GM11168 (cell line): Measurements from ENCODE around the gene RWDD1.
"Not testable (repeated sequence)": the region's sequence is repeated elsewhere in the genome, so short reads cannot be mapped to it uniquely, and the experiment has no call there.

Experiments used
- in situ Hi-C: fragments of 300-500 bp; cut with MboI; formaldehyde crosslinking; loops from one replicate; pipeline ENCODE4 v1.12.0; 2022; ENCODE audit warnings: low sequenced_read_pairs; ENCODE audit not compliant: unreplicated experiment

The RWDD1 gene

DNA sequence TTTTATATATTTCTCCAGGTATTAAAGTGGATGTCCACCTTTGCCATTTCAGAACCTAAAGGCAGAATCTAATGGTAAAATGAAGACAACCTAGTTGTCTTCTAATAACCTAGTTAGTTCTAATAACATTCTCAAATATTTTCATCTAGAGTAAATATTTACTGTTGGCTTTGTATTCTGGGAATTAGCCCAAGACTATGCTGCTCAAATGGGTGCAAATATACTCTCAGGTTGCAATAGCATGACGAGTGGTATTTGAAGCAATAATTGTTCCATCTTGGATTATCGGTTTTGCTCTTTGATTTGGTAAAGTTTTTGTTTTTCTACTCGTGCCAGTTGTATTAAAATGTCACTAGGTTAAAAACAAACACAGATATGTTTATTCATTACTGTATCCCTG is 23.9 kb downstream of the RWDD1 start:
- in situ Hi-C loops, result no loop called here

DNA sequence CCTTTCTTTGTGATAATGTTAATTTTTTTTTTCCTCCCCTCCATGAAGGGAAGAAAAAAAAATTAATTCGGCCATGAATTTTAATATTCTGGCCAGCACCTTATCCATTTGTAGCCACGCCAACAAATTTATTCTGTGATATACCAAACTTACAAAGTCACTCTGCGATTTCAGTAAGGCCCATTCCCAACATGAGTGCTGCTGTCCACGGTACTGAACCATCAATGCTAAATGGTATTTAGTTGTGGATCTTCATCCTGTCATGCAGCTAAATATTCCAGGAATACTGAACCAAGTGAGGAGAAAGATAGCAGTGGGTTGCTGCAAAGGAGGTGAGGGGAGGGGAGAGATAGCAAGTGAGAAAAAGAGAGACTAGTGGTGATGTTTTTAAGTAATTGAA is 25.5 kb downstream of the RWDD1 start:
- in situ Hi-C loops, result no loop called here

DNA sequence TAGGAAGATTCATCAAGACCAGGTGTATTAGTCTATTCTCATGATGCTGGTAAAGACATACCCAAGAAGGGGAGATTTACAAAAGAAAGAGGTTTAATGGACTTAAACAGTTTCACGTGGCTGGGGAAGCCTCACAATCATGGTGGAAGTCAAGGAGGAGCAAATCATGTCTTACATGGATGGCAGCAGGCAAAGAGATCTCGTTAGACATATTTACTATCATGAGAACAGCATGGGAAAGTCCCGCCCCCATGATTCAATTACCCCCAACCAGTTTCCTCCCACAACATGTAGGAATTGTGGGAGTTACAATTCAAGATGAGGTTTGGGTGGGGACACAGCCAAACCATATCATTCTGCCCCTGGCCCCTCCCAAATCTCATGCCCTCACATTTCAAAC is 32.6 kb downstream of the RWDD1 start:
- in situ Hi-C loops, result not testable (repeated sequence)

DNA sequence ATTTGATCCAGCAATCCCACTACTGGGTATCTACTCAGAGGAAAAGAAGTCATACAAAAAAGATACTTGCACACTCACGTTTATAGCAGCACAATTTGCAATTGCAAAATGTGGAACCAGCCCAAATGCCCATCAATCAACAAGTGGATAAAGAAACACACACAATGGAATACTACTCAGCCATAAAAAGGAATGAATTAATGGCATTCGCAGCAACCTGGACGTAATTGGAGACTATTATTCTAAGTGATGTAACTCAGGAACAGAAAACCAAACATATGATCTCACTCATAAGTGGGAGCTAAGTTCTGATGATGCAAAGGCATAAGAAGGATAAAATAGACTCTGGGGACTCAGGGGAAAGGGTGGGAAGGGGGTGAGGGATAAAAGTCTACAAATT is 33.6 kb downstream of the RWDD1 start:
- in situ Hi-C loops, result not testable (repeated sequence)

DNA sequence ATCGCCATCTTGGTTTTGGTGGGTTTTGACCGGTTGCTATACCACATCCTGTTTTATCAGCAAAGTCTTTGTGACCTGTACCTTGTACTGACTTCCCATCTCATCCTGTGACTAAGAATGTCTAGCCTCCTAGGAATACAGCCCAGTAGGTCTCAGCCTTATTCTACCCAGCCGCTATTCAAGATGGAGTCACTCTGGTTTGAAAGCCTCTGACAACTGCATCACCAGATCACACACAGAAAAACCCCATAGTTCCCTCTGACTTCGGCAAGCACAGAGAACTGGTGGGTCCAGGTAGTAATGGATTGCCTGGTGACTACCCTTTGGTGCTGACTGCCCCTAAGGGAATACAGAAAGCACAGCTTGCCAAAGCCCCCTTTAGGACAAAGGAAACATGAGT is 34.6 kb downstream of the RWDD1 start:
- in situ Hi-C loops, result no loop called here

DNA sequence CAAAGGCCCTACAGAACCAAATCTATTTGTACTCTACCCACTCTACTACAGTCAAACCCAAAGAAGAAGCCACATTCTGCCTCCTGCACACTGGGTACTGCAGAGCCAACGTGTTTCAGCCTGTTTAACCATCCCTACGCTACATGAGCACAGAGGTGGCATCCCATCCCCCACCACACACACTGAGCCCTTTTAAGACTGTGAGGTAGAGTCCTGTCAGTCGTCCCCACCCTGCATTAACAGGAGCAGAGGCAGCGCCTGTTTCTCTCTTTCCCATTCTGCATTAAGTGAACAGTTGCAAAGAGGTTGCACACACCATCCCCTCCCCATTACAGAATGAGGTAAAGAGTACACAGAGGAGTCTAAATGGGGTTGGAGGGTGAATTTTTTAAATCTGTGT is 39.8 kb downstream of the RWDD1 start:
- in situ Hi-C loops, result no loop called here

DNA sequence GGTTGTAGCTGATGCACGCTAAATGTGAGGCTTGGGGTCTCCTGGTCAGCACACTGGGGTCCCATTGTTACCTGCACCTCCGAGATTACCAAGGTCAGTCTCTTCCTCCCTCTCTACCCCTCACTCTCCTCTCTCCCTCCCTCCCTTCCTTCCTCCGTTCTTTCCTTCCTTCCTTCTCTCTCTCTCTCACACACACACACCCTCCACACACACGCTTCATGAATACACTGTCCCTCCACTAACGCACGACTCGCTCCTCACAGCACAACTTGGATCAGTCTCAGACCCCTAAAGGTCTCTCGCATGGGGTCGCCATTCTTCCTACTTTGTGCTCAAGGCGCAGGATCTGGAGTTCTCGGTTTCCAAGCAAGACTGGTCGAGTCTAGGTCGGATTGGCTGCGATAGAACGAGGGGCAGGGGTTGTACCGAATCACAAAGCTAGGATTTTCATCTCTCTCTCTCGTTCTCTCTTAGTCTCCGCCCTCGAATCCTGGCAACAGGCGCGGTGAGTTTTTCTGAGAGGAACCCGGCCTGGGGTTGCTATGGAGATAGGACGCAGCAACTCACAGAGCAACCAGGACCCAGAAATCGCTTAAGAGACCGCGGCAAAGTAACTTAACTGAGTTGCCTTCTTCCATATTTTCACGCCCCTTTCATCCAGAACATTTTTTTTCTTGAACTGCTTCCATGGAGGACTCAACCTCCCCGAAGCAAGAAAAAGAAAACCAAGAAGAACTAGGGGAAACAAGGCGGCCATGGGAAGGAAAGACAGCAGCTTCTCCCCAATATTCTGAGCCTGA is 44.8 kb downstream of the RWDD1 start, which contains the start of gene RSPH4A:
TSS of gene RSPH4A (plus strand) at position 543 of the 800 bp plus-strand sequence. CDS start at position 688, 145 bp downstream.
- in situ Hi-C loops, result no loop called here

DNA sequence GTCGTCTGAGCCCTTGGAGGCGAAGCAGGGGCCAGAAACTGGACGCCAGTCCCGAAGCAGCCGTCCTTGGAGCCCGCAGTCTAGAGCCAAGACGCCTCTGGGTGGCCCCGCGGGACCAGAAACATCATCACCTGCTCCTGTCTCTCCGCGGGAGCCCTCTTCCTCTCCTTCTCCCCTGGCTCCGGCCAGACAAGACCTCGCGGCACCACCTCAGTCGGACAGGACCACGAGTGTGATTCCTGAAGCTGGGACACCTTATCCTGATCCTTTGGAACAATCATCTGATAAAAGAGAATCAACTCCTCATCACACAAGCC is 45.4 kb downstream of the RWDD1 start:
- in situ Hi-C loops, result no loop called here

DNA sequence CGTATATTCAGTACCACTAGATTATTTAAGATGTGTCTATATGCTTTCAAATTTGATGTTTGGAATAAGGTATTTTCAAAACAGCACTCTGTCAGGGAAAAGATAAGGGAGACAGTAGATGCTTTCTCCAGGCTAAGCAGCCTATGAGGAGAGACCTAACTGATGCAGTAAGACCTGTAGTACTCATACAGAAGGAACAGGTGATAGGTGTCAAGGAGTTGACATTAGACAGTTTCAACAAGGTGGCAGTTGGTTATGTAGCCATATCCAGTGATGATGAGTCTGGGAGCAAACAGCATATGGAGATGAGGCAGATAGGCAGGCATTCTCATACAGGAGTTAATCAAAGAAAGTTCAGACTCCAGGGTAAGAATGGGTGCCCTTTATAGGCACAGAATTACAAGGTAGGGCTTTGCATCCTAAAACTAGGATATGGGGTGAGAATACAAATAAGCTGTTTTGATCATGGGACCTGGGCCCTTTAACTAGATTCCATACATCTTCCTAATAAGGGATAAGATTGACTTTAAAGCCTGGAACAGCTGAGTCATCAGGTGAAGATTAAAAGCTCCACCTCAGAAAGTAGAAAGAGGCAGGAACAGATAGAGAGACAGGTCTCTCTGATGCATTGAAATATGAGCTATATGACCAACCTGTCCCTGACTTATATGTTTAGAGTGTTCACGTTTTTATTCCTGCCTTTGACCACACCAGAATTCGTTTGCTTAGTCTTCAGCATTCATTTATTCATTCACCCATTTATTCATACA is 52.9 kb downstream of the RWDD1 start:
- in situ Hi-C loops, result no loop called here

DNA sequence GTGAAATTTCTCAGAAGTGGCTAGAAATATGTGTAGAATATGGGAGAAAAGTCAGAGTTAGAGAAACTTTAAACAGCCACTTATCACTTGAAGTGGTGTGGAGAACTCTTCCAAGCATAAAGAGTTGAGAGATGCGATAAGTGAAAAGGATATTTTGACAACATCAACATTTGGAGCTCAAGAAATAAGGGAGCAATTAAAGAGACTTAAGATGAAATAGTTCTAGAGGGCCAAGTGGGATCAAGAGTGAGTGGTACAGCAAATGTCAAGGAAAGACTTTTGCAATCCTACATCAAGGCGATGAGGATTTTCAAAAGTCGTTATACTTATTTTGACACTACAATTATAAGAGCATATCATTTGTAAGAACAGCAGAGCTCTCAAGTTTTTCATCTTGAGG is 54.6 kb downstream of the RWDD1 start:
- in situ Hi-C loops, result no loop called here

DNA sequence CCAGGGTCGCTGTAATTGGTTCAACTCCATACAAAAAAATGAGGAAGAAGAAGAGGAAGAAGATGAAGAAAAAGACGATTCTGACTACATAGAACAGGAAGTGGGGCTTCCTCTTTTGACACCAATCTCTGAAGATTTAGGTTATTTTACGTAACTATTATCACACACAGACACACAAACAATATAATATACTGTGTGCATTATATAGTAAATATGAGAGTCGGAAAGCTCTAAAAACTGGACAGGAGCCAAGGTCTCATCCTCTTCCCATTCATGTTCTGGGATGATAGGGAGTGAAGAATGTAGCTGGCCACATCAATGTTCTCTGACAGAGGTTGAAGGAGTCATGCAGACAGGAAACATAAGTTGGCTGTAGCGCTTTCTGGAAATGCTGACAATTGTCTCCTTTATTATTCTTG is 58.3 kb downstream of the RWDD1 start:
- in situ Hi-C loops, result no loop called here

DNA sequence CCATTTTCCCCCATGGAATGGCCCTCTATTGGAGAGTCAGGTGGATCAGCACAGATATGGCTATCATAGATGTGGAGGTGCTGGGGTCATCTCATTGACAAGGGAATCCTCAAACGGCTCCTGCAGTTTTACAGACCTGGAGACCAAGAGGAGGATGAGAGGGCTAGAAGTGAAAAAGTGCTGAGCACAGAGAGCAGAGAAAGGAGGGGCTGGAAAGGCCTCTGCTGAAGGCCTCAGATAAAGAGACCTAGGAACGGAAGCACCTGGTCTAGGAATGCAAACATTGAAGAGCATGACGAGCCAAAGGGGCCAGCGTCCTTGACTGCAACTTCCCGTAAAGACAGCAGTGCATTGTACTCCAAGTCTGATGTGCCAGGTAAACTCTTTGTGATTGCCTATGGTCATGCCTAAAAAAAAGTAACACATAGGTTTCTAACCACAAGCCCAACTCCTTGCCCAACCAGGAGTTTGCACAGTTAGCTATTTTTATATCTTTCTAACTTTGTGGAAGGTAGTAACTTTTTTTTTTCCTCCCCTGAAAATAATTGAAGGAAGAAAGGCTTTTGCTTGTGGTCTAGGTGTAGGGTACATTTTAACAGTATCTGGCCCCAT is 60.2 kb downstream of the RWDD1 start:
- in situ Hi-C loops, result no loop called here

DNA sequence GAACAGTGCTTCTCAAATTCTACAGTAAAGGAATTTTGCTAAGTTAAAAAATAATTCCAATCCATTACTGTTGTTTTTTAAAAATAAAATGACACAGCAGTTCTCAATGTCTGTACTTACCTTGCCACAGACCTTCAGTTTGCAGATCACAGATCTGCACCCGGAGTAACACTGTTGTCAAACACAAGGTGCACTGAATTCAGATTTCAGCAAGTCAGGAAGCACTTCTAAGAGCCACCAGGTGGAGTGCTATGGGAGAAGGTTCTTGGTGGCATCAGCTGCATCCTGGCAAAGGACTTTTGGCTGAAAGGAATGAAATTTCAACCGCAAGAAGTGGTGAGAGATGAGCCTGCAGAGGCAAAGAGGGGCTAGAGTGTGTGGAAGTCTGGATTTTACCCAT is 62.4 kb downstream of the RWDD1 start:
- in situ Hi-C loops, result no loop called here
